Sigmoid colon (tissue), 7 donors: ENCODE data around the gene KRTAP25-1. TPM values are rescaled to one million over a fixed set of nuclear protein-coding genes. Genes with fewer than 3 reads are reported as not detected.

Experiments
- DNase-seq: peaks from one replicate; pipeline ENCODE4 v3.0.0-alpha.2; 2019
- H3K27ac ChIP-seq, 4 donors: fragments of 200-600 bp; sonication (generic); one replicate each; pipeline ENCODE4 v1.5.1; 2016 to 2019; ENCODE audit warnings: mild to moderate bottlenecking in 1 of 4
- H3K27me3 ChIP-seq, 3 donors: fragments of 200-600 bp; sonication (generic); one replicate each; pipeline ENCODE4 v1.5.1; 2019; ENCODE audit warnings: mild to moderate bottlenecking in 1 of 3
- H3K36me3 ChIP-seq, 4 donors: fragments of 200-600 bp; sonication (generic); one replicate each; pipeline ENCODE4 v1.5.1; 2016 to 2019
- H3K4me1 ChIP-seq, 4 donors: fragments of 200-600 bp; sonication (generic); one replicate each; pipeline ENCODE4 v1.5.1; 2017 to 2019
- H3K4me3 ChIP-seq, 4 donors: fragments of 200-600 bp; sonication (generic); one replicate each; pipeline ENCODE4 v1.5.1; 2017 to 2019; ENCODE audit warnings: mild to moderate bottlenecking in 2 of 4, moderate library complexity in 1 of 4
- H3K9me3 ChIP-seq, 4 donors: fragments of 200-600 bp in 3 of 4; sonication (generic) in 3 of 4; one replicate each; pipeline versions ENCODE4 v1.5.1 to v1.6.1; 2013 to 2019
- CTCF ChIP-seq, 4 experiments: fragments of 450-650 bp in 3 of 4; fragments of 200-600 bp in 1 of 4; IDR thresholded peaks; one replicate each; pipeline ENCODE4 v1.5.1; 2016 to 2019; ENCODE audit warnings: antibody characterized with exemption in 4 of 4, mild to moderate bottlenecking in 3 of 4, moderate library complexity in 2 of 4
- EP300 ChIP-seq, 4 donors: sonication (generic); formaldehyde crosslinking; IDR thresholded peaks; one replicate each; pipeline ENCODE4 v1.6.1; 2017; ENCODE audit warnings: antibody characterized with exemption in 4 of 4
- POLR2A ChIP-seq, 2 donors: fragments of 450-650 bp; IDR thresholded peaks; one replicate each; pipeline ENCODE4 v1.6.1; 2016; ENCODE audit warnings: antibody characterized with exemption in 2 of 2, mild to moderate bottlenecking in 2 of 2, moderate library complexity in 2 of 2
- POLR2AphosphoS5 ChIP-seq, 4 donors: sonication (generic); formaldehyde crosslinking; IDR thresholded peaks; one replicate each; pipeline ENCODE4 v1.6.1; 2017; ENCODE audit warnings: antibody characterized with exemption in 4 of 4
- WGBS, 2 donors: extraction: QIAGEN DNeasy Blood & Tissue Kit; methylation state at CpG; one replicate each; pipeline ENCODE4 v1.1.7; 2013; 5-methylcytosine and 5-hydroxymethylcytosine counted together
- intact Hi-C: fragments of 100-400 bp; cut with DNase I; formaldehyde crosslinking; loops from one replicate; pipeline ENCODE4 v1.15.1; 2023
- polyA plus RNA-seq, 3 donors: library from polyadenylated mRNA; stranded (reverse); fragments of 200-250 nt; gene quantifications; one replicate each; pipeline ENCODE4 v1.2.3, GENCODE V29; 2013
- total RNA-seq, 4 donors: library from RNA; depleted of rRNA; stranded (reverse); fragments of >200 nt; gene quantifications; one replicate each; pipeline ENCODE4 v1.1.0, GENCODE V29; 2016
- donor health status: healthy with polysubstance abuse.
- donor health status: Bipolar disorder and iron deficiency.
- donor health status: healthy.

Gene KRTAP25-1
- total and polyA plus RNA-seq, 7 donors, result not detected

GRCh38 chr21:30256100-30256499, 33.2 kb downstream of the KRTAP25-1 start:
- intact Hi-C loops, result no loop called here
- Histone ChIP-seq H3K27me3 (no peaks in the 10 kb centered on the region), H3K4me3 (no peak overlapping the region), H3K9me3 (no peaks in the 10 kb centered on the region), H3K4me1 (no peaks in the 10 kb centered on the region), H3K27ac (no peak overlapping the region), H3K36me3 (no peaks in the 10 kb centered on the region)
- no peak for DNase-seq
- 26 to 82% methylated on average over 4 of the region's 4 CpGs for WGBS, 2 donors
- no peak for TF ChIP-seq EP300 (IDR thresholded peaks at IDR 0.05)
- no peak for TF ChIP-seq CTCF (IDR thresholded peaks at IDR 0.05)
- TF ChIP-seq POLR2AphosphoS5 (IDR thresholded peaks at IDR 0.05), result no peak
- no peak for TF ChIP-seq POLR2A (IDR thresholded peaks at IDR 0.05)

GRCh38 chr21:30255679-30256078, 33.6 kb downstream of the KRTAP25-1 start:
- Histone ChIP-seq H3K4me1 (no peaks in the 10 kb centered on the region), H3K27ac (no peak overlapping the region), H3K4me3 (no peak overlapping the region), H3K9me3 (no peaks in the 10 kb centered on the region), H3K36me3 (no peaks in the 10 kb centered on the region), H3K27me3 (no peaks in the 10 kb centered on the region)
- no peak for DNase-seq
- intact Hi-C loops, result no loop called here
- TF ChIP-seq CTCF (IDR thresholded peaks at IDR 0.05) (no peak), POLR2AphosphoS5 (IDR thresholded peaks at IDR 0.05) (no peak), EP300 (IDR thresholded peaks at IDR 0.05) (no peak), POLR2A (IDR thresholded peaks at IDR 0.05) (no peak)
- WGBS, 2 donors, result 34 to 81% methylated on average over 1 of the region's 1 CpG

- TF ChIP-seq POLR2AphosphoS5 (IDR thresholded peaks at IDR 0.05) (no peak), POLR2A (IDR thresholded peaks at IDR 0.05) (no peak), EP300 (IDR thresholded peaks at IDR 0.05) (no peak), CTCF (IDR thresholded peaks at IDR 0.05) (no peak)
- Histone ChIP-seq H3K27ac (no peak overlapping the region), H3K4me1 (no peaks in the 10 kb centered on the region), H3K27me3 (no peaks in the 10 kb centered on the region), H3K9me3 (no peaks in the 10 kb centered on the region), H3K4me3 (no peak overlapping the region), H3K36me3 (no peaks in the 10 kb centered on the region)
- intact Hi-C loops, result no loop called here
- 87 to 93% methylated on average over 1 of the region's 1 CpG for WGBS, 2 donors
- no peak for DNase-seq
Measured at GRCh38 chr21:30251781-30252180, 37.5 kb downstream of the KRTAP25-1 start.

GRCh38 chr21:30249936-30250335, 39.4 kb downstream of the KRTAP25-1 start:
- Histone ChIP-seq H3K4me1 (no peaks in the 10 kb centered on the region), H3K27ac (no peak overlapping the region), H3K9me3 (no peaks in the 10 kb centered on the region), H3K27me3 (no peaks in the 10 kb centered on the region), H3K36me3 (no peaks in the 10 kb centered on the region), H3K4me3 (no peak overlapping the region)
- 72 to 88% methylated on average over 3 of the region's 3 CpGs for WGBS, 2 donors
- intact Hi-C loops, result no loop called here
- TF ChIP-seq POLR2A (IDR thresholded peaks at IDR 0.05), result no peak
- no peak for TF ChIP-seq CTCF (IDR thresholded peaks at IDR 0.05)
- TF ChIP-seq EP300 (IDR thresholded peaks at IDR 0.05), result no peak
- TF ChIP-seq POLR2AphosphoS5 (IDR thresholded peaks at IDR 0.05), result no peak
- DNase-seq, result no peak

GRCh38 chr21:30248844-30249243, 40.5 kb downstream of the KRTAP25-1 start:
- Histone ChIP-seq H3K4me1 (no peaks in the 10 kb centered on the region), H3K27ac (no peak overlapping the region), H3K36me3 (no peaks in the 10 kb centered on the region), H3K4me3 (no peak overlapping the region), H3K27me3 (no peaks in the 10 kb centered on the region), H3K9me3 (no peaks in the 10 kb centered on the region)
- TF ChIP-seq POLR2A (IDR thresholded peaks at IDR 0.05), result no peak
- TF ChIP-seq POLR2AphosphoS5 (IDR thresholded peaks at IDR 0.05), result no peak
- TF ChIP-seq CTCF (IDR thresholded peaks at IDR 0.05), result no peak
- TF ChIP-seq EP300 (IDR thresholded peaks at IDR 0.05), result no peak
- DNase-seq, result no peak
- whole genome bisulfite sequencing, 2 donors, result 85 to 93% methylated on average over 9 of the region's 9 CpGs
- intact Hi-C loops, result no loop called here
